HS-27A (cell line): ENCODE measurements around the gene LINC00305.

Source experiments
- DNase-seq: peaks from one replicate; pipeline ENCODE4 v3.0.0-alpha.2; 2012; ENCODE audit warnings: low read depth, missing footprints

Gene LINC00305

DNA sequence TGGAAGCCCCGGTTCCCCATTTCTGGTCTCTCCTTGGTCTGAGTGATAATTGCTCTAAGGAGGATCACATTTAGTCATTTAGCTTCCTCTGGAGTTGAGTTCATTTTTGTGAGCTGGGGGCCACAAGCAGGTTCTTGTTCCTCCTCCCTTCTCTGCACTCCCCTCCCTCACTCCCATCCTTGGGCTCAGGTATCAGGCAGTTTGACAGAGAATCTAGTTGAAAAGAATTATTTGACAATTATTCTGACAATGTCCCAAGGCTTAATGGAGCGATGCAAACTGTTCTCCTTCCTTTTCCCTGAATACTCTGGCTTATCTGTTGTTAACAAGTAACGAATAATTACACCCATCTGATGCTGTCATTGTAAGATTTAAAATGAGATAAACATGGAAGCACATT lies 117.5 kb downstream of the LINC00305 start:
- DNase-seq = no peak
